SJSA1 (cell line): Measurements from ENCODE around the gene TXLNG. TPM values are rescaled to one million over a fixed set of nuclear protein-coding genes. Genes with fewer than 3 reads are reported as not detected.
"Not testable (repeated sequence)": the region's sequence is repeated elsewhere in the genome, so short reads cannot be mapped to it uniquely, and the experiment has no call there.

Source experiments
- DNase-seq, 2 experiments: peaks; one replicate each; pipeline ENCODE4 v3.0.0-alpha.2; 2015 to 2020; ENCODE audit warnings: low spot score in 2 of 2, low read depth in 1 of 2
- H3K27ac ChIP-seq: fragments of 250-450 bp; sonication (Bioruptor Pico); 2 replicates; pipeline ENCODE4 v1.5.1; 2020; ENCODE audit warnings: mild to moderate bottlenecking, moderate library complexity
- H3K27me3 ChIP-seq: fragments of 250-450 bp; sonication (Bioruptor Pico); replicated peaks from 2 replicates; pipeline ENCODE4 v1.5.1; 2020; ENCODE audit warnings: mild to moderate bottlenecking, moderate library complexity
- H3K36me3 ChIP-seq: fragments of 250-450 bp; sonication (Bioruptor Pico); 2 replicates; pipeline ENCODE4 v1.5.1; 2020; ENCODE audit warnings: mild to moderate bottlenecking
- H3K4me1 ChIP-seq: fragments of 250-450 bp; sonication (Bioruptor Pico); replicated peaks from 2 replicates; pipeline ENCODE4 v1.6.1; 2021; ENCODE audit warnings: mild to moderate bottlenecking
- H3K4me3 ChIP-seq: fragments of 250-450 bp; sonication (Bioruptor Pico); 2 replicates; pipeline ENCODE4 v1.5.1; 2020; ENCODE audit warnings: mild to moderate bottlenecking
- H3K9me3 ChIP-seq: fragments of 250-450 bp; sonication (Bioruptor Pico); replicated peaks from 2 replicates; pipeline ENCODE4 v1.5.1; 2020; ENCODE audit warnings: mild to moderate bottlenecking
- total RNA-seq: library from RNA; depleted of rRNA; stranded (reverse); fragments of >200 nt; shearing (Covaris generic); gene quantifications from 2 replicates; pipeline ENCODE4 v1.2.3, GENCODE V29; 2014; rRNA removed

The TXLNG gene
- 5.1 and 6.2 TPM in 2 replicates for total RNA-seq

- Histone ChIP-seq H3K27ac (peak within 1 kb of the TSS; percentile 70), H3K4me1 (no peaks in the 10 kb centered on the region), H3K36me3 (no peaks in the 10 kb centered on the region), H3K9me3 (no peaks in the 10 kb centered on the region), H3K27me3 (no peaks in the 10 kb centered on the region), H3K4me3 (peak within 1 kb of the TSS; percentile 63)
- peak; percentile 91 to 97 for DNase-seq
Observed at GRCh38 chrX:16786139-16786790, at the start of gene TXLNG. Gene TXLNG (plus strand): TSS chrX:16786466. CDS start chrX:16786488, 22 bp downstream.

GRCh38 chrX:16737024-16737423 is 49.2 kb upstream of the TXLNG start:
- Histone ChIP-seq H3K4me1 (no peaks in the 10 kb centered on the region), H3K4me3 (no peak overlapping the region), H3K36me3 (peaks cover 16% of the 10 kb centered on the region), H3K27ac (no peak overlapping the region), H3K27me3 (no peaks in the 10 kb centered on the region), H3K9me3 (no peaks in the 10 kb centered on the region)
- DNase-seq, result no peak

- no peaks in the 10 kb centered on the region for H3K27me3 ChIP-seq
- DNase-seq, result no peak
- no peak overlapping the region for H3K27ac ChIP-seq
- no peaks in the 10 kb centered on the region for H3K4me1 ChIP-seq
- no peak overlapping the region for H3K4me3 ChIP-seq
- peaks cover 20% of the 10 kb centered on the region for H3K36me3 ChIP-seq
- H3K9me3 ChIP-seq, result no peaks in the 10 kb centered on the region
Observed at GRCh38 chrX:16739574-16739973, 46.7 kb upstream of the TXLNG start.

GRCh38 chrX:16743604-16744325 is 42.5 kb upstream of the TXLNG start:
- Histone ChIP-seq H3K36me3 (peaks cover 4% of the 10 kb centered on the region; the same call in 1 of the 2 replicates), H3K9me3 (no peaks in the 10 kb centered on the region), H3K27me3 (no peaks in the 10 kb centered on the region), H3K27ac (no peak overlapping the region), H3K4me3 (no peak overlapping the region), H3K4me1 (no peaks in the 10 kb centered on the region)
- DNase-seq, result no peak

- no peak for DNase-seq
- Histone ChIP-seq H3K9me3 (no peaks in the 10 kb centered on the region), H3K4me1 (no peaks in the 10 kb centered on the region), H3K36me3 (peaks cover 7% of the 10 kb centered on the region; the same call in 1 of the 2 replicates), H3K27me3 (no peaks in the 10 kb centered on the region), H3K27ac (no peak overlapping the region), H3K4me3 (no peak overlapping the region)
Observed at GRCh38 chrX:16745102-16745501, 41.2 kb upstream of the TXLNG start.

- H3K4me1 ChIP-seq, result no peaks in the 10 kb centered on the region
- H3K4me3 ChIP-seq, result no peak overlapping the region
- no peak for DNase-seq
- H3K27me3 ChIP-seq, result no peaks in the 10 kb centered on the region
- peaks cover 8% of the 10 kb centered on the region; the same call in 1 of the 2 replicates for H3K36me3 ChIP-seq
- no peak overlapping the region for H3K27ac ChIP-seq
- no peaks in the 10 kb centered on the region for H3K9me3 ChIP-seq
Observed at GRCh38 chrX:16745659-16746058, 40.6 kb upstream of the TXLNG start.

- DNase-seq, result no peak
- Histone ChIP-seq H3K27ac (no peak overlapping the region), H3K27me3 (no peaks in the 10 kb centered on the region), H3K9me3 (no peaks in the 10 kb centered on the region), H3K4me1 (no peaks in the 10 kb centered on the region), H3K36me3 (peaks cover 3% of the 10 kb centered on the region; the same call in 1 of the 2 replicates), H3K4me3 (no peak overlapping the region)
Observed at GRCh38 chrX:16748425-16748824, 37.8 kb upstream of the TXLNG start.

- no peaks in the 10 kb centered on the region for H3K27me3 ChIP-seq
- H3K4me3 ChIP-seq, result no peak overlapping the region
- no peaks in the 10 kb centered on the region for H3K4me1 ChIP-seq
- H3K36me3 ChIP-seq, result peaks cover 3% of the 10 kb centered on the region; the same call in 1 of the 2 replicates
- DNase-seq, result no peak
- H3K27ac ChIP-seq, result no peak overlapping the region
- H3K9me3 ChIP-seq, result no peaks in the 10 kb centered on the region
Observed at GRCh38 chrX:16750136-16750535, 36.1 kb upstream of the TXLNG start.

- H3K9me3 ChIP-seq, result no peaks in the 10 kb centered on the region
- no peaks in the 10 kb centered on the region for H3K27me3 ChIP-seq
- no peak for DNase-seq
- no peaks in the 10 kb centered on the region for H3K4me1 ChIP-seq
- no peak overlapping the region for H3K4me3 ChIP-seq
- no peak overlapping the region for H3K27ac ChIP-seq
- H3K36me3 ChIP-seq, result peaks cover 14% of the 10 kb centered on the region
Observed at GRCh38 chrX:16754019-16754418, 32.2 kb upstream of the TXLNG start.

GRCh38 chrX:16756724-16757123 is 29.5 kb upstream of the TXLNG start:
- Histone ChIP-seq H3K4me1 (no peaks in the 10 kb centered on the region), H3K9me3 (no peaks in the 10 kb centered on the region), H3K27me3 (no peaks in the 10 kb centered on the region), H3K4me3 (no peak overlapping the region), H3K27ac (no peak overlapping the region), H3K36me3 (peaks cover 11% of the 10 kb centered on the region; the same call in 1 of the 2 replicates)
- no peak for DNase-seq

- not testable (repeated sequence) for H3K36me3 ChIP-seq, H3K9me3 ChIP-seq, H3K27ac ChIP-seq, H3K4me3 ChIP-seq, DNase-seq, H3K4me1 ChIP-seq, H3K27me3 ChIP-seq
Observed at GRCh38 chrX:16761500-16761899, 24.8 kb upstream of the TXLNG start.

GRCh38 chrX:16762579-16762978 is 23.7 kb upstream of the TXLNG start:
- Histone ChIP-seq H3K36me3 (no peaks in the 10 kb centered on the region), H3K4me1 (no peaks in the 10 kb centered on the region), H3K27ac (no peak overlapping the region), H3K9me3 (no peaks in the 10 kb centered on the region), H3K27me3 (no peaks in the 10 kb centered on the region), H3K4me3 (no peak overlapping the region)
- DNase-seq, result no peak

- Histone ChIP-seq H3K27me3 (no peaks in the 10 kb centered on the region), H3K9me3 (no peaks in the 10 kb centered on the region), H3K27ac (no peak overlapping the region)
Observed at GRCh38 chrX:16765594-16765993, 20.7 kb upstream of the TXLNG start.

GRCh38 chrX:16770970-16771482 is 15.2 kb upstream of the TXLNG start:
- no peak for DNase-seq
- no peak overlapping the region for H3K27ac ChIP-seq

More at GRCh38 chrX:16765594-16765993, 20.7 kb upstream of the TXLNG start:
- no peaks in the 10 kb centered on the region for H3K4me1 ChIP-seq
- H3K36me3 ChIP-seq, result no peaks in the 10 kb centered on the region
- H3K4me3 ChIP-seq, result no peak overlapping the region
- DNase-seq, result no peak

More at GRCh38 chrX:16770970-16771482, 15.2 kb upstream of the TXLNG start:
- H3K4me3 ChIP-seq, result no peak overlapping the region
- H3K27me3 ChIP-seq, result no peaks in the 10 kb centered on the region
- no peaks in the 10 kb centered on the region for H3K36me3 ChIP-seq
- no peaks in the 10 kb centered on the region for H3K9me3 ChIP-seq
- H3K4me1 ChIP-seq, result no peaks in the 10 kb centered on the region
